Bone marrow (tissue), 2 donors: Measurements from ENCODE around the gene ARHGAP15.
"Not testable (repeated sequence)": the region's sequence is repeated elsewhere in the genome, so short reads cannot be mapped to it uniquely, and the experiment has no call there.

Source experiments
- DNase-seq, 2 donors: peaks; one replicate each; lab custom pipeline; 2025; lab: John Stamatoyannopoulos, UW

The ARHGAP15 gene

GRCh38 chr2:143526498-143526897 is 397.3 kb downstream of the ARHGAP15 start:
- DNase-seq = no peak

- no peak for DNase-seq
These were observed 398.8 kb downstream of the ARHGAP15 start for GRCh38 chr2:143528021-143528420.

DNA sequence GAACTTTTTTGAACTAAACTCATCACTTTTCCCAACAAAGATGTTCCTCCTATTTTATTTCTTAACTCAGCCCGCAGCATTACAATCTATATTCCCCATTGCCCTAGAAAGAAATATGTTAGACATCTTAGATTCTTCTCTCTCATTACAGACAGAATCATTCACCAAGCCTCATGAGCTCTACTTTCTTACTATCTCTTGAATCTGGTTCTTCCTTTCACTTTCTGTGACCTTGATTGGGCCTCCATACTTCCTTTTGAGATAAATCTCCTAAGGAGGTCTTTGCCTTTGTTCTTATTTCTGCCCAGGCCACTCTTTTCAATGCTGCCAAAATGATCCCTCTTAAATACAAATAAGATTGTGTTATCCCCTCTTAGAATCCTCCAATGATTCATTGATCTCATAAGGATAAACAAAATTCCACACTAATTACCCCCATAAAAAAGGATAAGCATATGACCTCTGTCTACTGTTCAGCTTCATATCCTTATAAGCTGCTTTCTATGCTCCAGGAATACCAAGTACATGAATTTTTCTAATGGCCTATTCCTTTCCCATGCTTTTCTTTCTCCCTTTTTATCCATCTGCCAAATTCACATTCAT is 400.0 kb downstream of the ARHGAP15 start:
- no peak for DNase-seq

DNA sequence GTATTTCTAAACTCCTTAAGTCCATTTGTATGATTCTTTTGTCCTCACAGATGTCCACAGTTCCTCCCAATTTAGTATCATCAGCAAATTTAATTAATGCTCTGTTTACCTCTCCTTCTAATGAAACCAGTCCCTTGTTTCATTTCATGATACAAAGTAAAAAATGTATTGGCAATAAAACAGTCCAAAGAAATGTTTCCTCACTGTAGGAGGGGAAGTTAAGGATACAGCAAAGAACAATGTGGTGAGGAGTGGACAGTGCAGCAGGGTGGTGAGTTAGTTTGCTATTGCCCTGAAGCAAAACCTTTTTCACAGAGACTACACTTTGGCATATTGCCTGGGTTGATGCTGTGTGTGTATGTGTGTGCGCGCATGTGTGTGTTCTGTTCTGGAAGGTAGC is 401.5 kb downstream of the ARHGAP15 start:
- DNase-seq = no peak

DNA sequence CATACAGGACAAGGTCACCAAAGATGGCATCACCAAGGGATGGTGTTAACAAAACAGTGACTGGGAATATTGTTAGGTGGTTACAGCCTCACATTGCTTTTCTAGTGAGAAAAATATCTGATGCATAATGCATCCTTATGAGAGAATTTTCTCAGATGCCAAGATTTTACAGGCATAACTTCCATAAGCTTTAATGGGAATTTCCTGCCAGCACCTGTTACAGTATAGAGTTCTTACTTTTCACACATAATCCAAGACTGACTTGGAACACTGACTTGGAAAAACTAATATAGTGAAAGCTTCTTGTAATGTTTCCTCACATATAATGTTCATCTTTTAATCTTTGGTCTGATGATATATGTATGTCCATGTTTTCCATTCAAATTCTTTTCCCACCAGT is 402.8 kb downstream of the ARHGAP15 start:
- DNase-seq = no peak

GRCh38 chr2:143533846-143534245 is 404.6 kb downstream of the ARHGAP15 start:
- DNase-seq = no peak

- no peak for DNase-seq
These were observed 406.6 kb downstream of the ARHGAP15 start for GRCh38 chr2:143535802-143536201.

DNA sequence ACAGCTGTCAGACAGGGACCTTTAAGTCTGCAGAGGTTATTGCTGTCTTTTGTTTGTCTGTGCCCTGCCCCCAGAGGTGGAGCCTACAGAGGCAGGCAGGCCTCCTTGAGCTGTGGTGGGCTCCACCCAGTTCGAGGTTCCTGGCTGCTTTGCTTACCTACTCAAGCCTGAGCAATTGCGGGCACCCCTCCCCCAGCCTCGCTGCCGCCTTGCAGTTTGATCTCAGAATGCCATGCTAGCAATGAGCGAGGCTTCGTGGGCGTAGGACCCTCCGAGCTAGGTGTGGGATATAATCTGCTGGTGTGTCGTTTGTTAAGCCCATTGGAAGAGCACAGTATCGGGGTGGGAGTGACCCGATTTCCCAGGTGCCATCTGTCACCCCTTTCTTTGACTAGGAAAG is 412.7 kb downstream of the ARHGAP15 start:
- not testable (repeated sequence) for DNase-seq

DNA sequence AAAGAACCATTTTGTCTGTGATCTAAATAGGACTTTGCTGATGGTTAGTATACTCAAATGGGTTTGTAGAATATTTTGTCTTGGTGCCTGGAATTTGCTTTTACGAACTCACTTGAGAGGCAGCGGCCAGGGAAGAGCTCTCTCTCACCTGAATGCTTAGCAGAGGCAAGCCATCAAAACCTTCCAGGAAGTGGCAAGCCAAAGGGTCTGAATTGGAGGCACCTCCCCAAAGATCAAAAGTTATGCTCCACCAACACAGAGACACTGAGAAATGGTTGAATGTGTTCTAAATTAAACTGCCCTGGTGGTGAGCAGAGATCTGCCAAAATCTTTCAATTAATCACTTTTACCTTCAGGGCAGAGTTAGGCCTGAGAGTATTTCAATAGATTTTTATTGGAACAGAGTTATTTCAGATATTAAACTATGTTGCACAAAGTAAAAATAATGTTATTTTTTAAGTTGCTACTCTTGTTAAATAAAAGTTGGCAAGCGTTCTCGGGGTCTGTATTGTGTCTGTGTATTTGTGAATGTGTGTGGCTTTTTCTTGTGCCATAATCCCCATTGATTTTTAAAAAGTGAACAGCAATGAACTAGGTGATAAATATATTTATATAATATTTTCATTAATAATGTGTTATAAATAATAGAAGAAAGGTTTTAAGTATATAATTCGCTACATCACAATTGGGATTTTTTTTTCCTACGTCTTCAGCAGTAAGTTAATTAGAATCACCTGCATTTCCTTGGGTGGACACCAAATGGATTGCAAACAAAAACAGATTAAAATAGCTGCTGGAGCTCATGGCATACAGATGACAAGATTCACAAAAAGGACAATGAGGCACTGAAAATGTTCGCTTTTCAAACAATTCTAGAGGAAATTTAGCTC is 416.1 kb downstream of the ARHGAP15 start:
- no peak for DNase-seq

DNA sequence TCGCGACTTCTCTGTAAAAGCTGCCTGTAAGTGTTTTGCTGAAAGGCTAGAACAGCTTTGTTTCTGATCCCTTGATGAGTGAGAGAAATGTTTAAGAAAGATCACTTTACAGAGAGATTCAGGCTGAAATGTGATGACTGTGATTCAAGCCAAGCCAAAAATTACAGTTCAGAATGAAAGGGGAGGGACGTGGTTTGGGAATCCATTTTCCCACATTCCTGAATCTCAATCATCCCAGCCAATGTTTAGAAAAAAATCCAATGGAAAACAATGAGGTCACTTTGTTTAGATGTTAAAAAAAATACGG is 416.7 kb downstream of the ARHGAP15 start:
- no peak for DNase-seq

DNA sequence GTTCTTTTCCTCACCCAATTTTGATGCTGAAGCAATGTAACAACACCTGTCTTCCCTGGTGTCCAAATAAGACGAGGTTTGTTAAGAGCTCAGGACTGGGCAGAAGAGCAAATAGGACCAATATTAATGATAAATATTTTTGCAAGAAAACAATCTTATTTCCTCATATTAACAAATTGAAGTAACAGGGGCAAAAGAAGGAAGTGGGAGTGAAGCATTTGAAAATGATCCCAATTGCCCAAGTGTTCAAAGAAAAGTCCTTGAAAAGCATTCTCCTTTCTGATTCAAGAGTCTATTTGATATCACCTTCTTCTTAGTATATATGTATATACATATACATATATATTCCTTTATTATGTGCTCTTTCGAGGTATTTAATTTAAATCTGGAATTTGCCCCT is 418.8 kb downstream of the ARHGAP15 start:
- DNase-seq = no peak

DNA sequence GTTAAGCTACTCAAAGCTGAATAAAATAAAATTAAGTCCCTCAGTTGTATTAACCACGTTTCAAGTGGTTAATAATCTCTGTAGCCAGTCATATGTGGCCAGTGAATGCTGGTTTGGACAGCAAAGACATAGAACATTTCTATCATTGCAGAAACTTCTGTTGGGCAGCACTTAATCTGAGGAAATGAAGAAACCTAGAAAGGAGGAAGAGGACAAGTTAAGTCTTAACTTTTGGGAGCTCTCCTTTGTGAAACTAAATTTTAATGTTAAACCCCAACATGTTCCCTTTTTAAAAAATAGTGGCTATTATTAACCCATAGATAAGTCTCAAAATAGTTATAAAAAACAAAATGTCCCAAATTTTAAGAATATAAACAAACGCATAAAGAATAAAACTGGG is 421.3 kb downstream of the ARHGAP15 start:
- DNase-seq = no peak

DNA sequence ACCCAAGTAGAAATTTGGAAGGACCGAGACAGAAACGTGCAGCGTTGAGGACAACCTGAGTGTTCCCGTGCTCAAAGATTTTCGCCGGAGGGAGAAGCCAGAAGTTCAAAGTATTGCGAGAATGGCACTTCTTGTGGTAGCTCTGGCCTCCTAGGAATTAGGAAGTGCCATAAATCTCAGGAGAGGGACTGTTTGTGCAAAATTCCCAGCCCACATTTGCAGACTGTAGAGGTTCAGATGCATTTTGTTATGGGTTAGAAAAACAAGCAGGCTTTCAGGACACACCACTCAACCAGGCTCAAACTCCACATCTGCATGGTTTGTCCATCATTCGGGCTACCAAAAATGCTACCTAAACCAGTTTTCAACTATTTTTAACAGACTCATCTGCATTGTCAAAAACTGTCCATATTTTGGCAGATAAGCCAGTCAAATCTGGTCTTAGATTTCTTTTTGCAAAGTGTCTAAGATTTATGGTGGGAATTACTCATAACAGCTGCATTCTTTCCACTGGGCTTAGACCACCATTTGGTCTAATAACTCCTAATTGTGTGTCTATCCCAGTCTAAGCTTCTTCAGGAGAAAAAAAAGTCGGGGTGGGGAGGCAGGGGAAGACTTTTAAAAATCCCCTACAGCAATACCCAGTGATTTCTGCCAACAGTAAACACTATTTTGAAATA is 422.9 kb downstream of the ARHGAP15 start:
- no peak for DNase-seq

DNA sequence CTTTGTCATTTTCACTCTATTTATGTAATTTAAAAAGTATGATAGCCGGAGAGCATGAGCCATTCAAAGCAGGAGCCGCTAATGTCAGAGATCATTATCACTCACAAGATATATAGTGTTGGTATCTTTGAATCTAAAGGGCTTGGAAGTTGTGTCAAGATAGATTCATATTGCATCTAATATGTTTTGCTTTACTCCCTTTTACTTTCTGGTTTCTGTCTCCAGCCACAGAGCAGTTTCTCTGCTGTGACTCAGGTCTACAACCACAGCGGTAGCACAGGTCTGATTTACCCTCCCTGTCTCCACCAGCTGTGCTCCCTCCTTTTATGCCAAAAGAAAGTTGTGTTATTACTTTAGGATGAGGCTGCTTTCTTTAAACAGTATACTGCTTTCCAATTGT is 424.0 kb downstream of the ARHGAP15 start:
- peak in 1 of 2 donors; percentile 12 for DNase-seq

DNA sequence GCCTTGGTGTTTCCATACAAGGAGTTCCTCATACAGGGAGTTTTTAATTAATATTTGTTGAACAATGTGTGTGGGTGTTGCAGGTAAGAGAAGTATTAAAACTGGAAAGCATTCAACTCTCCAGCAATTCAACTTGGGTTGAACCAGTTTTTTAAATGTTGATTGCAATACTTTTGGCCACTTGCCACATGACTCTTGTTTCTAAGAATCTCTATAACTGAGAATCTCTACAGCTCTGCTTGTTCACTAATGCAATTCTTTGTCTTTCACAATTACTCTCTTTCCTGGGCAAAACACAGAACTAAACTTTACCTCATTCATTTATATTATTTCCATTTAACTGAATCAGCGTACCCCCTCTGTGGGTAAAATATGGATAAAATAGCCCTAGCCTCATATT is 429.4 kb downstream of the ARHGAP15 start:
- DNase-seq = no peak

DNA sequence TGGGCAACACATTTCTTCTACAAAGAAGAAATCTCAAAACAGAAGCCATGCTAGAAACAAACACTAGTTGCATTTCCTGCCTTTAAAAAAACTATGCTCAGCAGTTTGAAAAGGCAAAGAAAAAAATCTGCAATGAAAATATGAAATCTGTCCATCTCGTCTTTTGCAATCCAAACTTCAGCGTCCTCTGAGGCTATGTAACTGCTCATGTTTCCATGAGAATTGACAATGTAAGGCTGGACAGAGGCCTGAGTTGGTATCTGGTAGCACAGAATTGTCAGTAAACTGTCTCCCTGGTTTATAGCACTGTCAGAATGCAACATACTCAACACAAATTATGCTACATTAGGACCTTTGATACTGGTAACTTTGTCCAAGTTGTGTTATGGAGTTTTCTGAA is 429.9 kb downstream of the ARHGAP15 start:
- DNase-seq = no peak

DNA sequence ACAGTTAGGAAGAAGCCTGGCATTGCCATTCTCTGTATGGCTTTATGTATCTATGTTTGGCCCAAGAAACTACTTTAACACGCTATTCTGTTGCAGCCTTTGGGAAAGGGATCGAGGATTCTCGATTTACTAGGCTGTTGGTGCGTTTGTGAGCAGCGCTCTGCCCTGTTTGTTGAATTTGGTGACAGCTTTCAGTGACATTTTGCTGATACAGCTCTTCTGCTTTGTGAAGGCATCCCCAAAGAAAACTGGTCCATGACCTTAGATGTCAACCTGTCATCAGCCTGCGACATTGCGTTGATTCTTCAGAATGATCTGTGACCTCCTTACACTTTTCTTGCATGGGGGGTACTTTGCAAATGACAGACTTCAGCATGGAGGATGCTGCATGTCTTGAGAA is 431.5 kb downstream of the ARHGAP15 start:
- DNase-seq = no peak

DNA sequence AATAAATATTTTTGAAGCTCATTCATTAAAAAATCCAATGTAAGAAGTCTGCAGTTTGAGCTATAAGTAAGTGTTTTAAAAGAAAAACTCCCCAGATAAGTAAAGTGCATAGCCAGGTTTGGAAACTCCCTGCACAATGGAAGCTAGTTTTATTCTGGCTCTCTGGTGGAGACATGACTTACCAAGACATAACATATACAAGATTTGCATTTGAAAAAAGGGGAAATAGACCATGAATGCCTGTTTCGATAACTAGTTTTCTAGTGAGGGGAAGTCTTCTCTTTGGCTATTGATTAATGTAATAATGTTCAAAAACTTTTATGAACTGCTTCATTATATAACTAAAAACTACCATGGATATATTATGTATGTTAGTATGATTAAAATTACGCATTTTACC is 435.2 kb downstream of the ARHGAP15 start:
- DNase-seq = no peak

DNA sequence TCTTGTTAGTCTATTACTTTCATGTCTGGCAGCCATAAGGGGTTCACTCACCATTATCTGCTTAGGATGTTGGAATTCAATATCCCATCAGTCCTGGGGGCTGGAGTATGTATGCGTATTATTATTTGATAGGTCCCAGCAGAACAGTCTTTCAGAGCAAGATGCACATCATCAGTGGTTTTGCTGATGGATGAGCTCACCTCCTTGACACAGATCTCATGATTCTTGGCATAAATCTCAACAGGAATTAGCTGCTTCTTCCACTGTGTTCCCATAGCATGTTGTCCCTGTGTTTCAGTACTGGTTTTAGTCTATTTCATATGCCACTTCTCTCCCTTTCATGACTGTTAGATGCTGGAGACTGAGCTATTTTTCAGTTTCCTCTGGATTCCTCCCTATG is 442.5 kb downstream of the ARHGAP15 start:
- no peak for DNase-seq

DNA sequence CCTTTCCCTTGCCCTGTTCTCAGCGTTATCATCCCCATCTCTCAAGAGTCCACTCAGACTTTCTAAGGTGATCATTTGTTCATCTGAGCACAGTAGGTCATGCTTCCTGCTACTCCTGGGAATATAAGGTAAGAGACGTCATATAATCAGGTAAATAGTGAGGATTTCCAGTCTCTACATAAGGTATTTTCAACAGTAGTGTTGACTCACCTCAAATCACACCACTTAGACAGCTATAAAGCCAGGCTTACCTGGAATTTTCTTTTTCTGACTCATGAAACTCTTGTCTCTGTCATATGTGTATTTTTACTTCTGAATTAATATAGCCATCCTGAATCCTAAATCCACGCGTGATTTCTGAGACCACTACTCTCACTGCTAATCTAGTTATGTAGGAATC is 443.2 kb downstream of the ARHGAP15 start:
- DNase-seq = no peak

- DNase-seq = no peak
These were observed 444.9 kb downstream of the ARHGAP15 start for GRCh38 chr2:143574069-143574468.

DNA sequence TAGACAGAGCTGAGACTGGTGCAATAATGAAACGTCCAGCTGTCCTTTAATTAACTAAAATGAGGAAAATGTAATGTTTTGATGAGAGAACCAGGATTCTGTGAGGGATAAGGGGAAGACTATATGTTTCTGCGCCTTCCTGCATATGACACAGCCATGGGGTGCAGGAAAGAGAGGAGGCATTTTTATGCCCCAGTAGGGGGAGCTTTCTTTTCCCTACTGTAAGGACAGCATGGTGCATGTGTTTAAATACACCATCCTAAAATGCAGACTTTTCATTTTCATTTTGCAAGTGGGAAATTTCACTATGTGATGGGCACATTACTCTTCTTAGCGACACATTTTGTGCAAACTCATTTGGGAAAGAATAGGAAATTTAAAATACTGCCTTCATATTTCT is 446.1 kb downstream of the ARHGAP15 start:
- no peak for DNase-seq

GRCh38 chr2:143577489-143577888 is 448.3 kb downstream of the ARHGAP15 start:
- no peak for DNase-seq
